Epidermal melanocyte (primary cell): ENCODE data around the gene AGPAT1.
A peak's percentile ranks its signal among the peaks of the same experiment; 100 is the strongest.
"Not testable (repeated sequence)": the region's sequence is repeated elsewhere in the genome, so short reads cannot be mapped to it uniquely, and the experiment has no call there.

Source experiments
- DNase-seq: peaks from one replicate; pipeline ENCODE4 v3.0.0; 2011; ENCODE audit warnings: low spot score; ENCODE audit not compliant: insufficient read length

AGPAT1 gene

GRCh38 chr6:32149932-32150870 lies 25.7 kb downstream of the AGPAT1 start:
- DNase-seq: no peak

GRCh38 chr6:32149092-32149755 lies 26.7 kb downstream of the AGPAT1 start:
- DNase-seq: no peak

- DNase-seq: no peak
Observed at GRCh38 chr6:32148289-32149091, 27.4 kb downstream of the AGPAT1 start.

- no peak for DNase-seq
Observed at GRCh38 chr6:32147401-32148132, 28.3 kb downstream of the AGPAT1 start.

- no peak for DNase-seq
Observed at GRCh38 chr6:32146687-32147086, 29.2 kb downstream of the AGPAT1 start.

GRCh38 chr6:32146287-32146686 lies 29.6 kb downstream of the AGPAT1 start:
- no peak for DNase-seq

GRCh38 chr6:32144238-32144637 lies 31.6 kb downstream of the AGPAT1 start:
- DNase-seq: not testable (repeated sequence)

- no peak for DNase-seq
Observed at GRCh38 chr6:32140420-32141046, 35.4 kb downstream of the AGPAT1 start.

GRCh38 chr6:32139590-32139989 lies 36.3 kb downstream of the AGPAT1 start:
- no peak for DNase-seq

GRCh38 chr6:32137454-32137853 lies 38.4 kb downstream of the AGPAT1 start:
- DNase-seq: no peak

GRCh38 chr6:32133786-32134185 lies 42.1 kb downstream of the AGPAT1 start:
- no peak for DNase-seq

- DNase-seq: no peak
Observed at GRCh38 chr6:32132110-32132509, 43.8 kb downstream of the AGPAT1 start.

GRCh38 chr6:32131439-32131948 lies 44.4 kb downstream of the AGPAT1 start:
- no peak for DNase-seq

GRCh38 chr6:32129297-32130088 lies 46.4 kb downstream of the AGPAT1 start:
- DNase-seq: no peak

GRCh38 chr6:32128751-32129296 lies 47.1 kb downstream of the AGPAT1 start:
- no peak for DNase-seq

GRCh38 chr6:32127717-32128592 lies 47.9 kb downstream of the AGPAT1 start, which contains the start of gene ATF6B:
Gene ATF6B (minus strand): TSS chr6:32128246. CDS start chr6:32128207, 39 bp downstream.
- peak; percentile 95 for DNase-seq

GRCh38 chr6:32127409-32127716 lies 48.5 kb downstream of the AGPAT1 start:
- DNase-seq: no peak

- DNase-seq: no peak
Observed at GRCh38 chr6:32126880-32127279, 49.0 kb downstream of the AGPAT1 start.
